GM11168 (cell line): ENCODE data around the gene WNT9A.

ENCODE experiments used
- in situ Hi-C: fragments of 300-500 bp; cut with MboI; formaldehyde crosslinking; loops from one replicate; pipeline ENCODE4 v1.12.0; 2022; ENCODE audit warnings: low sequenced_read_pairs; ENCODE audit not compliant: unreplicated experiment

The WNT9A gene

GRCh38 chr1:227870366-227870765, 77.4 kb downstream of the WNT9A start:
- in situ Hi-C loops: no loop called here

GRCh38 chr1:227869851-227870305, 77.9 kb downstream of the WNT9A start:
- in situ Hi-C loops: no loop called here

DNA sequence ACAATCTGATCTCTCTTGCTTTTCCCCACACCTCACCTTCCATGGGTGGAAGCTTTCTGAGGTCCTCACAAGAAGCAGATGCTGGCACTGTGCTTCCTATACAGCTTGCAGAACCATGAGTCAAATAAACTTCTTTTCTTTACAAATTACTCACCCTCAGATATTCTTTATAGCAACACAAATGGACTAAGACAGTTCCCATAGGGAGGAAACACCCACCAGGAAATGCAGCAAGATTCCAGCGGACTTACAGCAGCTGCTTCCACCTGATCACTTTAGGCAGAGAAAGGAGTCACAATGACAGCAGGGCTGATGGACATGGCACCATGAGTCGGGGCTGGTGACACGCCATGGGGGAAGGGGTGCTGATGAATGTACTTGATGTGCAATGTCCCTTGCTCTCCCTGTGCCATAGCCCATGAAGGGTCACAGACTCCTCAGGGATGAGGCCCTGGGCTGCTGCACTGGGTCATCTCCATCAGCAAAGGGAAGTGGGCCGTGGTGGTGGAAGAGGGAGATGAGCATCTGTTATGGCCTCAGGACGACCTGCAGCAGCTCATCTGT, 78.4 kb downstream of the WNT9A start:
- in situ Hi-C loops: no loop called here
